ENCODE results near the gene UTF1.

The UTF1 gene

GRCh38 chr10:133224756-133225372, 5.2 kb upstream of the UTF1 start:
- no peak for TF ChIP-seq CTCF (IDR thresholded peaks at IDR 0.05; ENCODE audit: poor library complexity, severe bottlenecking)
- peaks cover 24% of the 10 kb centered on the region for H3K27me3 ChIP-seq (ENCODE audit: insufficient read depth, poor library complexity, severe bottlenecking)
- ATAC-seq (ENCODE audit: low read depth) (no peak), DNase-seq (ENCODE audit: low spot score) (no peak)
- H3K36me3 ChIP-seq (ENCODE audit: low read depth) = no peaks in the 10 kb centered on the region
- no peaks in the 10 kb centered on the region for H3K4me1 ChIP-seq (ENCODE audit: insufficient read depth, poor library complexity, severe bottlenecking)
- no peaks in the 10 kb centered on the region for H3K9me3 ChIP-seq (ENCODE audit: severe bottlenecking)
- H3K27ac ChIP-seq (ENCODE audit: poor library complexity, severe bottlenecking) = no peak overlapping the region
- H3K4me3 ChIP-seq (ENCODE audit: severe bottlenecking) = no peak overlapping the region

DNA sequence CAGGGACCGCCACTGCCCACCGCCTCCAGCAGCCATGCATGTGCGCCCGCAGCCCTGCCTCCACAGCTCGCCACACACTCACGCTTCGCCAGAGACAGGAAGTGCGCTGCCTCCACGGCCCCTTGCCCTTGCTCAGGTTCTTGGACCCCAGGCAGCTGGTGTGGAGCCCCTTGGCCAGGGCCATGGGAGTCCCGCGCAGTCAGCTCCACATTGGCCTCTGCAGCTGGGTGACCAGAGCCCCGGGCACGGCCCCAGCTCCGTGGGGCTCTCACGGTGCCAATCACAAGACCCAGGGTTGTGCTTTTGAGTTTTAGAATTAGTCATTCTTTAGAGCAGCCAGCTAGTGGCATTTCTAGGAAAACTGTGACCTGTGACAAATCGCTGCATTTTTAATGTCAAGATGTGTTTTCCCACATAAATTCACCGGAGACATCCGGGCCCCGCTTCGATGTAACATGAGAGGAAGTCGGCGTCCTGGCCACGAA, 4.3 kb upstream of the UTF1 start:
- no peaks in the 10 kb centered on the region for H3K4me1 ChIP-seq (ENCODE audit: insufficient read depth, poor library complexity, severe bottlenecking)
- H3K36me3 ChIP-seq (ENCODE audit: low read depth) = no peaks in the 10 kb centered on the region
- TF ChIP-seq CTCF (IDR thresholded peaks at IDR 0.05; ENCODE audit: poor library complexity, severe bottlenecking) = no peak
- DNase-seq (ENCODE audit: low spot score) = no peak
- H3K9me3 ChIP-seq (ENCODE audit: severe bottlenecking) = no peaks in the 10 kb centered on the region
- no peak for ATAC-seq (ENCODE audit: low read depth)
- no peak overlapping the region for H3K4me3 ChIP-seq (ENCODE audit: severe bottlenecking)
- H3K27ac ChIP-seq (ENCODE audit: poor library complexity, severe bottlenecking) = no peak overlapping the region
- peaks cover 24% of the 10 kb centered on the region for H3K27me3 ChIP-seq (ENCODE audit: insufficient read depth, poor library complexity, severe bottlenecking)

GRCh38 chr10:133226251-133226808, 3.7 kb upstream of the UTF1 start:
- peak; percentile 44; the same call in 1 of the 3 replicates for ATAC-seq (ENCODE audit: low read depth)
- TF ChIP-seq CTCF (IDR thresholded peaks at IDR 0.05; ENCODE audit: poor library complexity, severe bottlenecking) = no peak

DNA sequence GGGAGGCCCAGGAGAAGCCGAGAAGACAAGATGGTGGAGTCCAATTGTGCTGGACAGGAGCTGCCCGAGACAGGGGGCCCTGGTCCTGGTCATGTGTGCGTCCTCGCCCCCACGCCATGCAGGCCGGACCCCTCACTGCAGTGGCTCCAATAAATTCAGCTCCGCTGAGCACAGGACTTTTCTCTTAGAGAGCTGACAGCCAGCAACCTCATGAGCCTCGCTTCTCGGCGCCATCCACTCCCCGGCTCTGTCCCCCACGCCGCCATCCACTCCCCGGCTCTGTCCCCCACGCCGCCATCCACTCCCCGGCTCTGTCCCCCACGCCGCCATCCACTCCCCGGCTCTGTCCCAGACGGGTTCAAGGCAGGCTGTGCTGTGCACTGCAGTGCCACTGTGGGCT, 2.8 kb upstream of the UTF1 start:
- H3K27me3 ChIP-seq (ENCODE audit: insufficient read depth, poor library complexity, severe bottlenecking) = peaks cover 37% of the 10 kb centered on the region
- no peak for TF ChIP-seq CTCF (IDR thresholded peaks at IDR 0.05; ENCODE audit: poor library complexity, severe bottlenecking)

More at GRCh38 chr10:133226251-133226808, 3.7 kb upstream of the UTF1 start:
- Histone ChIP-seq H3K4me1 (ENCODE audit: insufficient read depth, poor library complexity, severe bottlenecking) (no peaks in the 10 kb centered on the region), H3K27me3 (ENCODE audit: insufficient read depth, poor library complexity, severe bottlenecking) (peaks cover 28% of the 10 kb centered on the region), H3K27ac (ENCODE audit: poor library complexity, severe bottlenecking) (no peak overlapping the region), H3K36me3 (ENCODE audit: low read depth) (no peaks in the 10 kb centered on the region), H3K4me3 (ENCODE audit: severe bottlenecking) (no peak overlapping the region), H3K9me3 (ENCODE audit: severe bottlenecking) (no peaks in the 10 kb centered on the region)
- no peak for DNase-seq (ENCODE audit: low spot score)

More for the DNA sequence above, 2.8 kb upstream of the UTF1 start:
- Histone ChIP-seq H3K9me3 (ENCODE audit: severe bottlenecking) (no peaks in the 10 kb centered on the region), H3K4me3 (ENCODE audit: severe bottlenecking) (no peak overlapping the region), H3K4me1 (ENCODE audit: insufficient read depth, poor library complexity, severe bottlenecking) (no peaks in the 10 kb centered on the region), H3K36me3 (ENCODE audit: low read depth) (no peaks in the 10 kb centered on the region), H3K27ac (ENCODE audit: poor library complexity, severe bottlenecking) (no peak overlapping the region)
- DNase-seq (ENCODE audit: low spot score) = no peak
- ATAC-seq (ENCODE audit: low read depth) = no peak

All from RWPE2 (cell line).